Heart left ventricle (tissue), 16 donors: ENCODE data around the gene EPS8L1. TPM values are rescaled to one million over a fixed set of nuclear protein-coding genes. Genes with fewer than 3 reads are reported as not detected.
A peak's percentile ranks its signal among the peaks of the same experiment; 100 is the strongest.
"Not testable (repeated sequence)": the region's sequence is repeated elsewhere in the genome, so short reads cannot be mapped to it uniquely, and the experiment has no call there.

Experiments used
- ATAC-seq, 4 donors: fragments of 200-7000 bp; cut with Tn5 transposase; one replicate each; pipeline ENCODE4 v1.9.1; 2020 to 2022; ENCODE audit warnings: moderate library complexity in 4 of 4, mild to moderate bottlenecking in 3 of 4, moderate number of reproducible peaks in 1 of 4
- DNase-seq, 5 donors: peaks; one replicate each; pipeline ENCODE4 v3.0.0-alpha.2; 2020
- H3K27ac ChIP-seq, 12 donors: fragments of 200-600 bp; sonication (generic) in 4 of 12; one replicate each; pipeline versions ENCODE4 v1.5.0 to v1.8.0; 2016 to 2022; ENCODE audit warnings: mild to moderate bottlenecking in 2 of 12
- H3K27me3 ChIP-seq, 9 donors: fragments of 200-600 bp; sonication (generic) in 2 of 9; one replicate each; pipeline versions ENCODE4 v1.5.1 to v1.8.0; 2016 to 2022; ENCODE audit warnings: mild to moderate bottlenecking in 3 of 9
- H3K36me3 ChIP-seq, 9 donors: fragments of 200-600 bp; sonication (generic) in 2 of 9; one replicate each; pipeline versions ENCODE4 v1.5.0 to v1.8.0; 2018 to 2022; ENCODE audit warnings: mild to moderate bottlenecking in 2 of 9
- H3K4me1 ChIP-seq, 12 donors: fragments of 200-600 bp; sonication (generic) in 4 of 12; one replicate each; pipeline versions ENCODE4 v1.5.0 to v1.8.0; 2016 to 2022; ENCODE audit warnings: mild to moderate bottlenecking in 3 of 12
- H3K4me3 ChIP-seq, 12 donors: fragments of 200-600 bp; sonication (generic) in 4 of 12; one replicate each; pipeline versions ENCODE4 v1.5.0 to v1.8.0; 2017 to 2022; ENCODE audit warnings: mild to moderate bottlenecking in 9 of 12, moderate library complexity in 4 of 12
- H3K9me3 ChIP-seq, 12 donors: fragments of 200-600 bp; sonication (generic) in 4 of 12; one replicate each; pipeline versions ENCODE4 v1.5.0 to v1.8.0; 2016 to 2022; ENCODE audit warnings: mild to moderate bottlenecking in 1 of 12
- CTCF ChIP-seq, 12 donors: fragments of 200-600 bp; sonication (generic) in 4 of 12; IDR thresholded peaks; one replicate each; pipeline versions ENCODE4 v1.5.0 to v1.8.0; 2018 to 2022; ENCODE audit warnings: antibody characterized with exemption in 12 of 12, mild to moderate bottlenecking in 5 of 12
- POLR2A ChIP-seq, 2 donors: fragments of 450-650 bp; IDR thresholded peaks; one replicate each; pipeline ENCODE4 v1.6.1; 2017; ENCODE audit warnings: antibody characterized with exemption in 2 of 2, mild to moderate bottlenecking in 2 of 2, moderate library complexity in 2 of 2
- WGBS, 4 donors: extraction: QIAGEN DNeasy Blood & Tissue Kit in 2 of 4; methylation state at CpG; one replicate each; pipeline versions ENCODE4 v1.1.5 to v1.1.7; 2013 to 2018; 5-methylcytosine and 5-hydroxymethylcytosine counted together
- intact Hi-C, 10 donors: fragments of 100-400 bp; cut with DNase I; formaldehyde crosslinking; loops; one replicate each; pipeline versions ENCODE4 v1.11.1 to v1.14.2; 2022
- polyA plus RNA-seq, 2 donors: library from polyadenylated mRNA; stranded (reverse); fragments of 200-250 nt; gene quantifications; one replicate each; pipeline ENCODE4 v1.2.3, GENCODE V29; 2013
- total RNA-seq, 9 donors: library from RNA; depleted of rRNA in 2 of 9; stranded (reverse); fragments of >200 nt in 2 of 9; fragmentation: NEBNext Ultra II Directional in 3 of 9; extraction: Animal tissue kit (Norgen Biotek cat#: 25700) in 3 of 9; gene quantifications; one replicate each; pipeline versions ENCODE4 v1.1.0 to v1.2.4, GENCODE V29; 2016 to 2023
- donor health status: ischemic (EF 13 %, LVEDD 7.1; RV severe dilation, severe dysfunction).
- donor health status: healthy with polysubstance abuse.
- donor health status: DM: no; HTN: yes; CAD: no.
- donor health status: DM: no; HTN: no; CAD: no.
- donor health status: ischemic (EF 25% LVEDD 6.9; RV normal size, moderate dysfunction).
- donor health status: ischemic (EF 25% LVEDD 5.7; RV mildly dilated, moderate dysfunction).
- donor health status: healthy.
- donor health status: DM: yes; HTN: yes; CAD: no.
- donor health status: ischemic (EF 35%, LVEDD 5.7; RV mildly dilated, moderate dysfunction).
- donor health status: nonischemic (EF 11% LVEDD 7.7; RV severe dilation, severe dysfunction).
- donor health status: DM: yes; HTN: yes; CAD: no.
- donor health status: PGD.
- donor health status: ischemic (EF 29% LVEDD 5.4; RV normal size, mild dysfunction).
- donor health status: nonischemic (EF 23%, LVEDD 6.1; RV moderate dilation, normal function).

Gene EPS8L1
- total and polyA plus RNA-seq, 11 donors: 0.44 to 25.5 (median 2.0) TPM

GRCh38 chr19:55053735-55054134, 21.9 kb upstream of the EPS8L1 start:
- DNase-seq: no peak

GRCh38 chr19:55056827-55057226, 18.8 kb upstream of the EPS8L1 start:
- no peak for TF ChIP-seq CTCF (IDR thresholded peaks at IDR 0.05)
- no peak for TF ChIP-seq POLR2A (IDR thresholded peaks at IDR 0.05)

More at GRCh38 chr19:55053735-55054134, 21.9 kb upstream of the EPS8L1 start:
- Histone ChIP-seq H3K4me3 (no peak overlapping the region), H3K27ac (no peak overlapping the region), H3K36me3 (peaks cover 5 to 96% (median 86%) of the 10 kb centered on the region in 9 donors), H3K27me3 (no peaks in the 10 kb centered on the region), H3K9me3 (no peaks in the 10 kb centered on the region), H3K4me1 (no peaks in the 10 kb centered on the region)
- peak in 1 of 4 donors; percentile 19 for ATAC-seq
- intact Hi-C loops: no loop called here
- WGBS, 4 donors: 83 to 92% (median 84%) methylated on average over 7 of the region's 7 CpGs
- TF ChIP-seq CTCF (IDR thresholded peaks at IDR 0.05) (no peak), POLR2A (IDR thresholded peaks at IDR 0.05) (no peak)

GRCh38 chr19:55058781-55059610, 16.7 kb upstream of the EPS8L1 start:
- ATAC-seq (peak in 2 of 4 donors; percentile 2 to 19), DNase-seq (peak in 1 of 5 donors; percentile 40)
- Histone ChIP-seq H3K27me3 (no peaks in the 10 kb centered on the region), H3K4me1 (peaks cover 0 to 22% (median 11%) of the 10 kb centered on the region in 12 donors), H3K27ac (no peak overlapping the region), H3K4me3 (no peak overlapping the region), H3K36me3 (peaks cover 5 to 58% (median 49%) of the 10 kb centered on the region in 9 donors), H3K9me3 (no peaks in the 10 kb centered on the region)
- TF ChIP-seq CTCF (IDR thresholded peaks at IDR 0.05) (peak in 1 of 12 donors; percentile 6), POLR2A (IDR thresholded peaks at IDR 0.05) (no peak)
- intact Hi-C loops: no loop called here
- 85 to 91% (median 89%) methylated on average over 21 to 23 of the region's 23 CpGs for WGBS, 4 donors

More at GRCh38 chr19:55056827-55057226, 18.8 kb upstream of the EPS8L1 start:
- H3K4me1 ChIP-seq: peaks cover 0 to 12% (median 5%) of the 10 kb centered on the region in 12 donors
- 96 to 98% (median 98%) methylated on average over 9 of the region's 9 CpGs for WGBS, 4 donors
- H3K9me3 ChIP-seq: no peaks in the 10 kb centered on the region
- no peaks in the 10 kb centered on the region for H3K27me3 ChIP-seq
- H3K4me3 ChIP-seq: no peak overlapping the region
- intact Hi-C loops: no loop called here
- H3K36me3 ChIP-seq: peaks cover 5 to 80% (median 68%) of the 10 kb centered on the region in 9 donors
- DNase-seq (no peak), ATAC-seq (no peak)
- H3K27ac ChIP-seq: no peak overlapping the region

- intact Hi-C loops, H3K4me3 ChIP-seq, H3K27me3 ChIP-seq, ATAC-seq, H3K9me3 ChIP-seq, H3K27ac ChIP-seq, DNase-seq: not testable (repeated sequence)
- peaks cover 0 to 22% (median 11%) of the 10 kb centered on the region in 12 donors for H3K4me1 ChIP-seq
- peaks cover 5 to 45% (median 37%) of the 10 kb centered on the region in 9 donors for H3K36me3 ChIP-seq
- WGBS, 4 donors: 65 to 75% (median 70%) methylated on average over 9 of the region's 9 CpGs
Observed at GRCh38 chr19:55060287-55060686, 15.4 kb upstream of the EPS8L1 start.
